ENCODE data around the gene DAB2IP.

DNA sequence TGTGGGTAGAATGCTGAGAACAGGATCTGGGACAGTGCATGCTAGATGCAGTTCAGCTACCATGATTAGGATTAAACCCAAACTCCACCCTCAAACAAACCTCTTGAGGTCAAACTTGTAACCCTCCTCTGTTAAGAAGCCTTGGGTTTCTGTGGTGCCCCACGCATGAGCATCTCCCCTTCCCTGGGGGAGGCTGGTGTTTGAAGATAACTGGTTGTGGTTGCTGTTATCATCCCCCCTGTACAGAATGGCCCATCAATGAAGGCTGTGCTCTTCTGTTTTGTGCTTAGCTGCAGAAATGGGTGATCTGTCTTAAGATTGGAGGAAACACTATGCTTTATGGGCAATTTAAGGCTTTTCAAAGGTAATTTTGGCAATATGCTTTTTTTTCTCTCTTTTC lies 4.4 kb upstream of the DAB2IP start:
- TF ChIP-seq, protein P1, sequence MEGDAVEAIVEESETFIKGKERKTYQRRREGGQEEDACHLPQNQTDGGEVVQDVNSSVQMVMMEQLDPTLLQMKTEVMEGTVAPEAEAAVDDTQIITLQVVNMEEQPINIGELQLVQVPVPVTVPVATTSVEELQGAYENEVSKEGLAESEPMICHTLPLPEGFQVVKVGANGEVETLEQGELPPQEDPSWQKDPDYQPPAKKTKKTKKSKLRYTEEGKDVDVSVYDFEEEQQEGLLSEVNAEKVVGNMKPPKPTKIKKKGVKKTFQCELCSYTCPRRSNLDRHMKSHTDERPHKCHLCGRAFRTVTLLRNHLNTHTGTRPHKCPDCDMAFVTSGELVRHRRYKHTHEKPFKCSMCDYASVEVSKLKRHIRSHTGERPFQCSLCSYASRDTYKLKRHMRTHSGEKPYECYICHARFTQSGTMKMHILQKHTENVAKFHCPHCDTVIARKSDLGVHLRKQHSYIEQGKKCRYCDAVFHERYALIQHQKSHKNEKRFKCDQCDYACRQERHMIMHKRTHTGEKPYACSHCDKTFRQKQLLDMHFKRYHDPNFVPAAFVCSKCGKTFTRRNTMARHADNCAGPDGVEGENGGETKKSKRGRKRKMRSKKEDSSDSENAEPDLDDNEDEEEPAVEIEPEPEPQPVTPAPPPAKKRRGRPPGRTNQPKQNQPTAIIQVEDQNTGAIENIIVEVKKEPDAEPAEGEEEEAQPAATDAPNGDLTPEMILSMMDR (conservative IDR thresholded peaks at IDR 0.05; ENCODE audit: low read length) = no peak
- no peak; the same call in 1 of the 2 replicates for TF ChIP-seq EZH2phosphoT487 (IDR thresholded peaks at IDR 0.05; ENCODE audit: borderline replicate concordance)
